K562 (cell line): ENCODE data around the gene EXOC3L2. TPM values are rescaled to one million over a fixed set of nuclear protein-coding genes. Genes with fewer than 3 reads are reported as not detected.
A peak's percentile ranks its signal among the peaks of the same experiment; 100 is the strongest.

Experiments used
- KLF13 ChIP-seq: fragments of 450-650 bp; IDR thresholded peaks from 2 replicates; pipeline ENCODE4 v1.6.1; 2016; ENCODE audit warnings: missing genetic modification characterization, low read depth, mild to moderate bottlenecking, missing compliant biosample characterization, moderate library complexity, borderline replicate concordance
- MAZ ChIP-seq, 2 experiments: fragments of 450-650 bp in 1 of 2; sonication (generic) in 1 of 2; formaldehyde crosslinking; IDR thresholded peaks in 1 of 2; conservative IDR thresholded peaks in 1 of 2; 2 replicates each; pipeline versions ENCODE4 v1.4.0 to v1.5.0; 2020; ENCODE audit warnings: mild to moderate bottlenecking in 1 of 2, missing genetic modification reagents in 1 of 2
- NCOA4 ChIP-seq: fragments of 450-650 bp; IDR thresholded peaks from 2 replicates; pipeline ENCODE4 v1.6.1; 2018; ENCODE audit warnings: mild to moderate bottlenecking; ENCODE audit not compliant: partially characterized antibody
- PTTG1 ChIP-seq: fragments of 450-650 bp; IDR thresholded peaks from 2 replicates; pipeline ENCODE4 v1.6.1; 2016; ENCODE audit warnings: low read depth, mild to moderate bottlenecking, missing genetic modification characterization, missing compliant biosample characterization
- SLC30A9 ChIP-seq: fragments of 250-450 bp; sonication (Bioruptor Pico); IDR thresholded peaks from 2 replicates; pipeline ENCODE4 v1.8.0; 2022; ENCODE audit warnings: mild to moderate bottlenecking, moderate library complexity
- ZNF24 ChIP-seq: fragments of 450-650 bp; IDR thresholded peaks from 2 replicates; pipeline ENCODE4 v1.6.1; 2016
- ZNF584 ChIP-seq: fragments of 200-800 bp; sonication (Bioruptor generic); IDR thresholded peaks from 2 replicates; pipeline ENCODE4 v1.6.1; 2016; ENCODE audit warnings: low read depth, mild to moderate bottlenecking, missing genetic modification characterization, missing compliant biosample characterization
- polyA plus RNA-seq, 8 experiments: library from polyadenylated mRNA; depleted of rRNA in 4 of 8; stranded (reverse) in 5 of 8; unstranded in 3 of 8; fragments of >200 nt; fragmentation: Nextera tagmentation in 2 of 8; fragmentation: Illumina TruSeq in 1 of 8; extraction: Ambion mirVana in 2 of 8; extraction: Trizol in 1 of 8; gene quantifications; 2 replicates each; pipeline versions ENCODE4 v1.2.1 to v1.2.3, GENCODE V29; 2011 to 2014; ENCODE audit warnings: inconsistent platforms in 1 of 8, missing spikeins in 1 of 8
- total RNA-seq, 7 experiments: library from RNA; depleted of rRNA in 6 of 7; stranded (reverse); fragments of >200 nt in 6 of 7; fragmentation: Illumina TruSeq in 2 of 7; extraction: Trizol in 2 of 7; gene quantifications; 2 replicates each; pipeline versions ENCODE4 v1.2.1 to v1.2.3, GENCODE V29; 2011 to 2021; ENCODE audit warnings: low replicate concordance in 1 of 7
- TF ChIP-seq, protein P1 (sequence below): fragments of 450-650 bp; IDR thresholded peaks from 2 replicates; pipeline ENCODE4 v1.6.1; 2017; ENCODE audit warnings: antibody characterized with exemption, mild to moderate bottlenecking
- TF ChIP-seq, protein P2 (sequence below): fragments of 250-450 bp; sonication (Bioruptor Pico); IDR thresholded peaks from 2 replicates; pipeline ENCODE4 v1.5.1; 2021; ENCODE audit warnings: mild to moderate bottlenecking
- TF ChIP-seq, protein P3 (sequence below): fragments of 450-650 bp; conservative IDR thresholded peaks from 2 replicates; pipeline ENCODE4 v1.6.1; 2016; ENCODE audit warnings: missing genetic modification characterization, low read depth, mild to moderate bottlenecking, control low read depth, missing compliant biosample characterization
- TF ChIP-seq, protein P4 (sequence below): fragments of 450-650 bp; IDR thresholded peaks from 2 replicates; pipeline ENCODE4 v1.6.1; 2014; ENCODE audit warnings: low read depth, mild to moderate bottlenecking, moderate library complexity, borderline replicate concordance
- TF ChIP-seq, protein P5 (sequence below): fragments of 150-350 bp; conservative IDR thresholded peaks from 2 replicates; pipeline ENCODE4 v1.6.1; 2014; ENCODE audit warnings: low read length
- TF ChIP-seq, protein P6 (sequence below): fragments of 250-450 bp; sonication (Bioruptor Pico); IDR thresholded peaks from 2 replicates; pipeline ENCODE4 v1.4.0; 2020; ENCODE audit warnings: borderline replicate concordance

EXOC3L2 gene
- total and polyA plus RNA-seq, 9 of the 15 experiments (the other 6 are each of a cell fraction or from before 2014, with no cell fraction given), result 0.31 to 19.0 (median 2.4) TPM

DNA sequence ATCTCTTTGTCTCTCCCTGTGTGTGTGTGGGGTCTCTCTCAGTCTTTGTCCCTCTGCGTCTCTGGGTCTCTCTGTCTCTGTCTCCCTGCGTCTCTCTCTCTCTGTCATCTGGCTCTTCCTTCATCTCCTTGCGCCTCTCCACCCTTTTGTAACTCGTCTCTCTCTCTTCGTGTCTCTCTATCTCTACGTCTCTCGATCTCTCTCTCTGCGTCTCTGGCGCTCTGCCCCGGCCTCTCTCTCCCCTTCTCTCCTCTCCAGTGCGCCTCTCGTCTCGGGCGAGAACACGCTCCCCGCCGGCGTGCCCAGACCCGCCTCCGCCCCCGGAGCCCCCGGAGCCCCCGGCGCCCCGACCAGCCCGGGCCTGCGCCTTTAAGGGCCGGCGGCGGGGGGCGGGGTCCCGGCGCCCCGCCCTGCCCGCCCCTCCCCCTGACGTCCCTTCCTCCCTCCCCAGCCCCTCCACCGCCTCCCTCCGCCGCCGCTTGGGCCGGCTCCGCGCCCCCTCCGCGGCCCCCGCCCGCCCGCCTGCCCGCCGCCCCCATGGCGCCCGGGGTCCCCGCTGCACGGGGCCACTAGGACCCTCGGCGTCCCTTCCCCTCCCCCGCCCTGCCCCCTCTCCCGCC, 5.7 kb upstream of the EXOC3L2 start, which contains the start of gene MARK4 (continued):
- TF ChIP-seq, protein P1, sequence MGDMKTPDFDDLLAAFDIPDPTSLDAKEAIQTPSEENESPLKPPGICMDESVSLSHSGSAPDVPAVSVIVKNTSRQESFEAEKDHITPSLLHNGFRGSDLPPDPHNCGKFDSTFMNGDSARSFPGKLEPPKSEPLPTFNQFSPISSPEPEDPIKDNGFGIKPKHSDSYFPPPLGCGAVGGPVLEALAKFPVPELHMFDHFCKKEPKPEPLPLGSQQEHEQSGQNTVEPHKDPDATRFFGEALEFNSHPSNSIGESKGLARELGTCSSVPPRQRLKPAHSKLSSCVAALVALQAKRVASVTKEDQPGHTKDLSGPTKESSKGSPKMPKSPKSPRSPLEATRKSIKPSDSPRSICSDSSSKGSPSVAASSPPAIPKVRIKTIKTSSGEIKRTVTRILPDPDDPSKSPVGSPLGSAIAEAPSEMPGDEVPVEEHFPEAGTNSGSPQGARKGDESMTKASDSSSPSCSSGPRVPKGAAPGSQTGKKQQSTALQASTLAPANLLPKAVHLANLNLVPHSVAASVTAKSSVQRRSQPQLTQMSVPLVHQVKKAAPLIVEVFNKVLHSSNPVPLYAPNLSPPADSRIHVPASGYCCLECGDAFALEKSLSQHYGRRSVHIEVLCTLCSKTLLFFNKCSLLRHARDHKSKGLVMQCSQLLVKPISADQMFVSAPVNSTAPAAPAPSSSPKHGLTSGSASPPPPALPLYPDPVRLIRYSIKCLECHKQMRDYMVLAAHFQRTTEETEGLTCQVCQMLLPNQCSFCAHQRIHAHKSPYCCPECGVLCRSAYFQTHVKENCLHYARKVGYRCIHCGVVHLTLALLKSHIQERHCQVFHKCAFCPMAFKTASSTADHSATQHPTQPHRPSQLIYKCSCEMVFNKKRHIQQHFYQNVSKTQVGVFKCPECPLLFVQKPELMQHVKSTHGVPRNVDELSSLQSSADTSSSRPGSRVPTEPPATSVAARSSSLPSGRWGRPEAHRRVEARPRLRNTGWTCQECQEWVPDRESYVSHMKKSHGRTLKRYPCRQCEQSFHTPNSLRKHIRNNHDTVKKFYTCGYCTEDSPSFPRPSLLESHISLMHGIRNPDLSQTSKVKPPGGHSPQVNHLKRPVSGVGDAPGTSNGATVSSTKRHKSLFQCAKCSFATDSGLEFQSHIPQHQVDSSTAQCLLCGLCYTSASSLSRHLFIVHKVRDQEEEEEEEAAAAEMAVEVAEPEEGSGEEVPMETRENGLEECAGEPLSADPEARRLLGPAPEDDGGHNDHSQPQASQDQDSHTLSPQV, result peak; percentile 42; the same call in 1 of the 2 replicates
- TF ChIP-seq, protein P2, sequence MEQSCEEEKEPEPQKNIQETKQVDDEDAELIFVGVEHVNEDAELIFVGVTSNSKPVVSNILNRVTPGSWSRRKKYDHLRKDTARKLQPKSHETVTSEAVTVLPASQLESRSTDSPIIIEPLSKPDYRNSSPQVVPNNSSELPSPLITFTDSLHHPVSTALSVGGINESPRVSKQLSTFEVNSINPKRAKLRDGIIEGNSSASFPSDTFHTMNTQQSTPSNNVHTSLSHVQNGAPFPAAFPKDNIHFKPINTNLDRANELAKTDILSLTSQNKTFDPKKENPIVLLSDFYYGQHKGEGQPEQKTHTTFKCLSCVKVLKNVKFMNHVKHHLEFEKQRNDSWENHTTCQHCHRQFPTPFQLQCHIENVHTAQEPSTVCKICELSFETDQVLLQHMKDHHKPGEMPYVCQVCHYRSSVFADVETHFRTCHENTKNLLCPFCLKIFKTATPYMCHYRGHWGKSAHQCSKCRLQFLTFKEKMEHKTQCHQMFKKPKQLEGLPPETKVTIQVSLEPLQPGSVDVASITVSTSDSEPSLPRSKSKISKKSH (CRISPR knock-in tag), result no peak
- TF ChIP-seq KLF13 (tag), result no peak
- no peak for TF ChIP-seq ZNF24
- peak; percentile 93 for TF ChIP-seq NCOA4
- TF ChIP-seq, protein P3, sequence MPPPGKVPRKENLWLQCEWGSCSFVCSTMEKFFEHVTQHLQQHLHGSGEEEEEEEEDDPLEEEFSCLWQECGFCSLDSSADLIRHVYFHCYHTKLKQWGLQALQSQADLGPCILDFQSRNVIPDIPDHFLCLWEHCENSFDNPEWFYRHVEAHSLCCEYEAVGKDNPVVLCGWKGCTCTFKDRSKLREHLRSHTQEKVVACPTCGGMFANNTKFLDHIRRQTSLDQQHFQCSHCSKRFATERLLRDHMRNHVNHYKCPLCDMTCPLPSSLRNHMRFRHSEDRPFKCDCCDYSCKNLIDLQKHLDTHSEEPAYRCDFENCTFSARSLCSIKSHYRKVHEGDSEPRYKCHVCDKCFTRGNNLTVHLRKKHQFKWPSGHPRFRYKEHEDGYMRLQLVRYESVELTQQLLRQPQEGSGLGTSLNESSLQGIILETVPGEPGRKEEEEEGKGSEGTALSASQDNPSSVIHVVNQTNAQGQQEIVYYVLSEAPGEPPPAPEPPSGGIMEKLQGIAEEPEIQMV (tag), result no peak
- no peak for TF ChIP-seq PTTG1
- no peak; a peak in 1 of 4 replicates for TF ChIP-seq MAZ (CRISPR knock-in tag; conservative IDR thresholded peaks at IDR 0.05 in 1 of 2, IDR thresholded peaks at IDR 0.05 in 1 of 2)
- TF ChIP-seq, protein P4, sequence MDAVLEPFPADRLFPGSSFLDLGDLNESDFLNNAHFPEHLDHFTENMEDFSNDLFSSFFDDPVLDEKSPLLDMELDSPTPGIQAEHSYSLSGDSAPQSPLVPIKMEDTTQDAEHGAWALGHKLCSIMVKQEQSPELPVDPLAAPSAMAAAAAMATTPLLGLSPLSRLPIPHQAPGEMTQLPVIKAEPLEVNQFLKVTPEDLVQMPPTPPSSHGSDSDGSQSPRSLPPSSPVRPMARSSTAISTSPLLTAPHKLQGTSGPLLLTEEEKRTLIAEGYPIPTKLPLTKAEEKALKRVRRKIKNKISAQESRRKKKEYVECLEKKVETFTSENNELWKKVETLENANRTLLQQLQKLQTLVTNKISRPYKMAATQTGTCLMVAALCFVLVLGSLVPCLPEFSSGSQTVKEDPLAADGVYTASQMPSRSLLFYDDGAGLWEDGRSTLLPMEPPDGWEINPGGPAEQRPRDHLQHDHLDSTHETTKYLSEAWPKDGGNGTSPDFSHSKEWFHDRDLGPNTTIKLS, result no peak
- TF ChIP-seq ZNF584 (CRISPR knock-in tag), result no peak
- TF ChIP-seq SLC30A9 (CRISPR knock-in tag), result no peak
- TF ChIP-seq, protein P5, sequence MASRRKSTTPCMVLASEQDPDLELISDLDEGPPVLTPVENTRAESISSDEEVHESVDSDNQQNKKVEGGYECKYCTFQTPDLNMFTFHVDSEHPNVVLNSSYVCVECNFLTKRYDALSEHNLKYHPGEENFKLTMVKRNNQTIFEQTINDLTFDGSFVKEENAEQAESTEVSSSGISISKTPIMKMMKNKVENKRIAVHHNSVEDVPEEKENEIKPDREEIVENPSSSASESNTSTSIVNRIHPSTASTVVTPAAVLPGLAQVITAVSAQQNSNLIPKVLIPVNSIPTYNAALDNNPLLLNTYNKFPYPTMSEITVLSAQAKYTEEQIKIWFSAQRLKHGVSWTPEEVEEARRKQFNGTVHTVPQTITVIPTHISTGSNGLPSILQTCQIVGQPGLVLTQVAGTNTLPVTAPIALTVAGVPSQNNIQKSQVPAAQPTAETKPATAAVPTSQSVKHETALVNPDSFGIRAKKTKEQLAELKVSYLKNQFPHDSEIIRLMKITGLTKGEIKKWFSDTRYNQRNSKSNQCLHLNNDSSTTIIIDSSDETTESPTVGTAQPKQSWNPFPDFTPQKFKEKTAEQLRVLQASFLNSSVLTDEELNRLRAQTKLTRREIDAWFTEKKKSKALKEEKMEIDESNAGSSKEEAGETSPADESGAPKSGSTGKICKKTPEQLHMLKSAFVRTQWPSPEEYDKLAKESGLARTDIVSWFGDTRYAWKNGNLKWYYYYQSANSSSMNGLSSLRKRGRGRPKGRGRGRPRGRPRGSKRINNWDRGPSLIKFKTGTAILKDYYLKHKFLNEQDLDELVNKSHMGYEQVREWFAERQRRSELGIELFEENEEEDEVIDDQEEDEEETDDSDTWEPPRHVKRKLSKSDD, result no peak
- TF ChIP-seq, protein P6, sequence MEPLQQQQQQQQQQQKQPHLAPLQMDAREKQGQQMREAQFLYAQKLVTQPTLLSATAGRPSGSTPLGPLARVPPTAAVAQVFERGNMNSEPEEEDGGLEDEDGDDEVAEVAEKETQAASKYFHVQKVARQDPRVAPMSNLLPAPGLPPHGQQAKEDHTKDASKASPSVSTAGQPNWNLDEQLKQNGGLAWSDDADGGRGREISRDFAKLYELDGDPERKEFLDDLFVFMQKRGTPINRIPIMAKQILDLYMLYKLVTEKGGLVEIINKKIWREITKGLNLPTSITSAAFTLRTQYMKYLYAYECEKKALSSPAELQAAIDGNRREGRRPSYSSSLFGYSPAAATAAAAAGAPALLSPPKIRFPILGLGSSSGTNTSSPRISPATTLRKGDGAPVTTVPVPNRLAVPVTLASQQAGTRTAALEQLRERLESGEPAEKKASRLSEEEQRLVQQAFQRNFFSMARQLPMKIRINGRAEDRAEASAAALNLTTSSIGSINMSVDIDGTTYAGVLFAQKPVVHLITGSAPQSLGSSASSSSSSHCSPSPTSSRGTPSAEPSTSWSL (CRISPR knock-in tag), result no peak
